SK-N-SH (cell line): ENCODE results near the gene TMEM123.

Experiments used
- CTCF ChIP-seq: fragments of 200-600 bp; sonication (generic); IDR thresholded peaks from 2 replicates; pipeline ENCODE4 v1.6.1; 2017; ENCODE audit warnings: antibody characterized with exemption, mild to moderate bottlenecking, moderate library complexity
- MAX ChIP-seq: IDR thresholded peaks from 2 replicates; pipeline ENCODE4 v1.4.0; 2012; ENCODE audit warnings: low read depth
- PBX3 ChIP-seq: IDR thresholded peaks from 2 replicates; pipeline ENCODE4; 2012
- POLR2AphosphoS5 ChIP-seq: IDR thresholded peaks from 2 replicates; pipeline ENCODE4 v1.6.1; 2012; ENCODE audit warnings: low read depth, low read length
- REST ChIP-seq: IDR thresholded peaks from 2 replicates; pipeline ENCODE4 v1.6.1; 2012; ENCODE audit warnings: mild to moderate bottlenecking, low read depth, low read length, moderate library complexity
- SIN3A ChIP-seq: IDR thresholded peaks from 2 replicates; pipeline ENCODE4 v1.6.1; 2012; ENCODE audit warnings: low read depth, mild to moderate bottlenecking, low read length, moderate library complexity, borderline replicate concordance
- SMC3 ChIP-seq: IDR thresholded peaks from 2 replicates; pipeline ENCODE4 v1.6.1; 2012; ENCODE audit warnings: low read depth, low read length, improper control_type of control experiment
- TAF1 ChIP-seq: IDR thresholded peaks from 2 replicates; pipeline ENCODE4 v1.6.1; 2012; ENCODE audit warnings: low read depth, mild to moderate bottlenecking, low read length, moderate library complexity, borderline replicate concordance
- TCF12 ChIP-seq: IDR thresholded peaks from 2 replicates; pipeline ENCODE4 v1.4.0; 2012

- TF ChIP-seq PBX3 (no peak), CTCF (no peak), TAF1 (no peak), REST (no peak), MAX (no peak), SMC3 (no peak), POLR2AphosphoS5 (no peak), TCF12 (no peak), SIN3A (no peak)
Measured at GRCh38 chr11:102473543-102473942, 21.0 kb upstream of the TMEM123 start.
